Skin epidermis (tissue), 12 donors: ENCODE results near the gene GABRP.
"Not testable (repeated sequence)": the region's sequence is repeated elsewhere in the genome, so short reads cannot be mapped to it uniquely, and the experiment has no call there.

Experiments used
- H3K27ac ChIP-seq, 21 experiments: fragments of 200-600 bp; sonication (generic) in 11 of 21; one replicate each; pipeline ENCODE4 v1.5.0; 2020; ENCODE audit warnings: mild to moderate bottlenecking in 3 of 21, inconsistent platforms in 2 of 21, moderate library complexity in 2 of 21
- H3K4me3 ChIP-seq, 7 experiments: fragments of 200-600 bp; sonication (generic) in 2 of 7; one replicate each; pipeline ENCODE4 v1.5.0; 2020; ENCODE audit warnings: inconsistent platforms in 2 of 7, mild to moderate bottlenecking in 2 of 7, moderate library complexity in 1 of 7

GABRP gene

GRCh38 chr5:170753311-170753710, 30.2 kb upstream of the GABRP start:
- H3K27ac ChIP-seq = no peak overlapping the region

DNA sequence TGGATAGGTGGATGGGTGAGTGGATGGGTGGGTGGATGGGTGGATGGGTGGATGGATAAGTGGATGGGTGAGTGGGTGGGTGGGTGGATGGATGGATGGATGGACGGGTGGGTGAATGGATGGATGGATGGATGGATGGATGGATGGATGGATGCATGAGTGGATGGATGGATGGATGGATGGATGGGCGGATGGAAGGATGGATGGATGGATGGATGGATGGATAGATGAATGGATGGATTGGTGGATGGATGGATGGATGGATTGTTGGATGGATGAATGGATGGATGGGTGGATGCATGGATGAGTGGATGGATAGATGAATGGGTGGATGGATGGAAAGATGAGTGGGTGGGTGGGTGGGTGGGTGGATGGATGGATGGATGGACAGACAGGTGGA, 29.0 kb upstream of the GABRP start:
- H3K4me3 ChIP-seq, H3K27ac ChIP-seq: not testable (repeated sequence)

More at GRCh38 chr5:170753311-170753710, 30.2 kb upstream of the GABRP start:
- no peak overlapping the region for H3K4me3 ChIP-seq

GRCh38 chr5:170755679-170756456, 27.7 kb upstream of the GABRP start:
- no peak overlapping the region for H3K4me3 ChIP-seq
- peak overlapping the region in 2 of 21 experiments; percentile 32 to 33 for H3K27ac ChIP-seq

- Histone ChIP-seq H3K27ac (peak overlapping the region in 3 of 21 experiments; percentile 23 to 60 (median 33)), H3K4me3 (no peak overlapping the region)
Measured at GRCh38 chr5:170756691-170757090, 26.8 kb upstream of the GABRP start.

GRCh38 chr5:170757182-170757601, 26.3 kb upstream of the GABRP start:
- peak overlapping the region in 3 of 21 experiments; percentile 23 to 60 (median 33) for H3K27ac ChIP-seq
- H3K4me3 ChIP-seq = no peak overlapping the region

DNA sequence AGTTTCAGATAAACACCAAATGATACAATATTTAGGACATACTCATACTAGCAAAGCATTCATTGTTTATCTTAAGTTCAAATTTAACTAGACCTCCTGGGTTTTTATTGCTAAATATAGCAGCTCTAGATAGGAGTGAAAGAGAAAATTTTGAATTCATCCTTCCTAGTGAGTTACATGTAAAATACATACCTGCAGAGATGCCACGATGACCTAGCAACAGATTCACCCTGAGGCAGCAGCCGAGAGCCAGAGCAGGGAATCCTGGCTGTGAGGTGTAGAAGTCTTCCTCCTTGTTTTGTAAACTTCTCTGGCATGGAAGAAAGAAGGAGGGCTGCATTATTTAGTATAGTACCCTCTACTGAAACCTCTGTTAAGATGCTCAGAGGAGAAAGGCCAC, 25.9 kb upstream of the GABRP start:
- Histone ChIP-seq H3K27ac (peak overlapping the region in 1 of 21 experiments; percentile 33), H3K4me3 (no peak overlapping the region)

GRCh38 chr5:170758481-170758880, 25.0 kb upstream of the GABRP start:
- Histone ChIP-seq H3K4me3 (no peak overlapping the region), H3K27ac (no peak overlapping the region)

GRCh38 chr5:170760113-170760512, 23.4 kb upstream of the GABRP start:
- Histone ChIP-seq H3K4me3 (no peak overlapping the region), H3K27ac (no peak overlapping the region)

- Histone ChIP-seq H3K4me3 (no peak overlapping the region), H3K27ac (no peak overlapping the region)
Measured at GRCh38 chr5:170761048-170761707, 22.3 kb upstream of the GABRP start.

- no peak overlapping the region for H3K4me3 ChIP-seq
Measured at GRCh38 chr5:170761708-170762066, 21.8 kb upstream of the GABRP start.

GRCh38 chr5:170762298-170762697, 21.2 kb upstream of the GABRP start:
- H3K4me3 ChIP-seq, H3K27ac ChIP-seq: not testable (repeated sequence)

More at GRCh38 chr5:170761708-170762066, 21.8 kb upstream of the GABRP start:
- no peak overlapping the region for H3K27ac ChIP-seq

DNA sequence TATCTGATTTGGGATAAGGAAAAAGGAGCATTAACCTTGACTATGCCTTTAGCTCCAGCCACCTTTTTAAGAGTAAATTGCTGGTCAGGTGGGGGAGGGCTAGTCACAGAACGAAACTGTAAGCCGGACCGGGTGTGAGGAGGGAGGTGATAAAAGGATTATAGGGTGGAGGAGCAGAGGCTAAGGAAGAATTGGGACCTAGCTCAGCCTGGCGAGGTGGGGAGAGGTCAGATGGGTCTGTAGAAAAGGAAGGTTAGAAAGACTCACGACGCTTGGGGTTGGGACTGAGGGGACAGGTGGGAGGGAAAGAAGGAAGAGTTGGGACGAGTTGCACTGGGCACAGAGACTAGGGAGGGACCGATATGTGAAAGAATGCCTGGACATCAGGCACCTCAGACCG, 17.7 kb upstream of the GABRP start:
- not testable (repeated sequence) for H3K4me3 ChIP-seq

GRCh38 chr5:170769246-170769645, 14.3 kb upstream of the GABRP start:
- Histone ChIP-seq H3K27ac (no peak overlapping the region), H3K4me3 (no peak overlapping the region)

More for the DNA sequence above, 17.7 kb upstream of the GABRP start:
- H3K27ac ChIP-seq = not testable (repeated sequence)

GRCh38 chr5:170769898-170770416, 13.6 kb upstream of the GABRP start:
- Histone ChIP-seq H3K27ac (no peak overlapping the region), H3K4me3 (no peak overlapping the region)

GRCh38 chr5:170771496-170771895, 12.0 kb upstream of the GABRP start:
- no peak overlapping the region for H3K27ac ChIP-seq

GRCh38 chr5:170773024-170773985, 10.2 kb upstream of the GABRP start:
- Histone ChIP-seq H3K27ac (no peak overlapping the region), H3K4me3 (no peak overlapping the region)

More at GRCh38 chr5:170771496-170771895, 12.0 kb upstream of the GABRP start:
- no peak overlapping the region for H3K4me3 ChIP-seq

- Histone ChIP-seq H3K4me3 (no peak overlapping the region), H3K27ac (no peak overlapping the region)
Measured at GRCh38 chr5:170774831-170775230, 8.7 kb upstream of the GABRP start.

DNA sequence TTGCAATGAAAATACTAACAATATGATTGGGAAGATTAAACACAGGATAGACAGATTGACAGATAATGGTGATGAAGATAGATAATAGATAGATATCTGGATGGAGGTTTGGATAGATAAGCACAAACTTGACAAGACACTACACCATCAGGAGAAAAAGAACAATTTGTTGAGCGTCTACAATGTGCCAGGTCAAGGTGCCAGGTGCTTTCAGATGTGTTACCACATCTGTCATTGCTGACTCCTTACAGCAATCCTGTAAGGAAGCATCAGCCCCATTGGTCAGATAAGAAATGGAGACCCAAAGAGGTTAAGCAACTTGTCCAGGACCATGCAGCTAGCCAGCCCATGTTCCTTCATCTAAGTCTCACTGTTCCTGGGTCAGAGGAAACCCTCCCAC, 1.6 kb upstream of the GABRP start:
- peak overlapping the region in 1 of 21 experiments; percentile 35 for H3K27ac ChIP-seq
- no peak overlapping the region for H3K4me3 ChIP-seq

DNA sequence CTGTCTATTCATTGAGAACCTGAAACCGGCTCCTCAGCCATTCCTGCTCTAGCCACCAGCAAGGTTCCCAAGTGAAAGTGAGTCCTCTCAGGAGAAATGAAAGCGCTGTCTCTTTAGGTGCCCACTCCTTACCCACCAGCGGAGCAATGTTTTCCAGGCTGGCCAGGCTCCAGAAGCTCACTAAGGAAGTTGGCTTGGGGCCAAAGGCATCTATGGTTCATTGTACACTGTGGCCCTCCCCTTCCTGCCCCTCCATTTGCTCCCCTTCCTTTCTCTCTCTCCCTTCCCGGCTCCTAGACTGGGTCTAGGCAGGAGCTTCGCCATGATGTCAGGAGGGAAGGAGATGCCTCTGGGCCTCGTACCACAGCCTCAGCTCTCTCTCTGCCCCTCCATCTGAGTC, 1.1 kb upstream of the GABRP start:
- no peak overlapping the region for H3K4me3 ChIP-seq
- peak overlapping the region in 1 of 21 experiments; percentile 35 for H3K27ac ChIP-seq

DNA sequence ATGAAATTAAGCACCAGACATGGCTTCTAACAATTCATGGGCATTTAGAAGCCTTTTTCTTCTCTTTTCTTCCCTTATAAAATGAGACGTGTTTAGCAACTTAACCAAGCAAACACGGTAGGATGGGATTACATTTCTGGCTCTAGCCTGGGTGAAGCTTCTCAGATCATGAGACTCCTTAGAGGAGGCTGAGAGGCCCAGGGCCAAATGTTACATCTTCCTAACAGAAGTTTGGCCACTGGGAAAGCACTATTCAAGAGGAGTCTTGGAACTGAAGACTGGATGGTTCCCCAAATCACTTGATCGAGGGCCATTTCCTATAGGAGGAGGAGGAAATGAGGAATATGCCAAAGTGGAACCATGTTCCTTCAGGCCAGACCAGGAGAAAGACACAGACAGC, 1.9 kb downstream of the GABRP start:
- no peak overlapping the region for H3K27ac ChIP-seq
- H3K4me3 ChIP-seq = no peak overlapping the region
